Testis (tissue), 2 donors: ENCODE data around the gene GNB3.

Experiments used
- CTCF ChIP-seq, 3 experiments: fragments of 450-650 bp in 2 of 3; fragments of 200-600 bp in 1 of 3; sonication (generic) in 1 of 3; IDR thresholded peaks; one replicate each; pipeline ENCODE4 v1.5.1; 2016 to 2019; ENCODE audit warnings: antibody characterized with exemption in 3 of 3, mild to moderate bottlenecking in 2 of 3, moderate library complexity in 1 of 3
- POLR2A ChIP-seq: fragments of 450-650 bp; IDR thresholded peaks from one replicate; pipeline ENCODE4 v1.6.1; 2017; ENCODE audit warnings: antibody characterized with exemption, mild to moderate bottlenecking, moderate library complexity

DNA sequence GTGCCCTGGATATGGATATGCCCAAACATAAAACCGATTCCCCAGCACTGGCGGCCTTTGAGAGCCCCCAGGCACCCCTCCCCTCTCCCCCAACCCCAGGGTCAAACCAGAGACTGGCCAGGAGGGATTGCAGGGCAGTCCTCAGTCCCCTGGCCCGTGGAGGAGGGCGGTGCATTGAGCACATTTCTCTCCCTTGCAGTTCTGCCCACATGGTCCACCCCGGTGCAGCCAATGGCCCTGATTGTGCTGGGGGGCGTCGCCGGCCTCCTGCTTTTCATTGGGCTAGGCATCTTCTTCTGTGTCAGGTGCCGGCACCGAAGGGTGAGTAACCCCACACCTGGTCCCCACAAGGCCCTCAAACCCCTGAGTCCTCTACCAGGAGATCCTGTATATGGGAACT is 22.5 kb upstream of the GNB3 start:
- TF ChIP-seq CTCF (IDR thresholded peaks at IDR 0.05) (no peak), POLR2A (no peak)
